Left cardiac atrium (tissue), 4 donors: ENCODE measurements around the gene SURF6. TPM values are rescaled to one million over a fixed set of nuclear protein-coding genes. Genes with fewer than 3 reads are reported as not detected.
"Not testable (repeated sequence)": the region's sequence is repeated elsewhere in the genome, so short reads cannot be mapped to it uniquely, and the experiment has no call there.

Experiments used
- ATAC-seq, 2 donors: fragments of 200-7000 bp; cut with Tn5 transposase; one replicate each; pipeline ENCODE4 v1.9.1; 2020; ENCODE audit warnings: mild to moderate bottlenecking in 2 of 2, moderate library complexity in 2 of 2
- DNase-seq: peaks from one replicate; pipeline ENCODE4 v3.0.0-alpha.2; 2020
- intact Hi-C, 2 donors: fragments of 100-400 bp; cut with DNase I; formaldehyde crosslinking; loops; one replicate each; pipeline versions ENCODE4 v1.14.1 to v1.15.1; 2022 to 2023
- total RNA-seq, 2 donors: library from RNA; stranded (reverse); fragmentation: NEBNext Ultra II Directional; extraction: Animal tissue kit (Norgen Biotek cat#: 25700); gene quantifications; one replicate each; pipeline ENCODE4 v1.2.1, GENCODE V29; 2021
- donor health status: DM: no; HTN: yes; CAD: no.
- donor health status: DM: no; HTN: yes; CAD: no; lungs with severe emphysema.
- donor health status: DM: yes; HTN: yes; CAD: no.
- donor health status: Dilated cardiomyopathy.

Gene SURF6
- total RNA-seq, 2 donors from 2014 or later = 11.1 to 12.2 TPM

- DNase-seq (no peak), ATAC-seq (no peak)
Observed at GRCh38 chr9:133351526-133351907, 15.5 kb upstream of the SURF6 start.

DNA sequence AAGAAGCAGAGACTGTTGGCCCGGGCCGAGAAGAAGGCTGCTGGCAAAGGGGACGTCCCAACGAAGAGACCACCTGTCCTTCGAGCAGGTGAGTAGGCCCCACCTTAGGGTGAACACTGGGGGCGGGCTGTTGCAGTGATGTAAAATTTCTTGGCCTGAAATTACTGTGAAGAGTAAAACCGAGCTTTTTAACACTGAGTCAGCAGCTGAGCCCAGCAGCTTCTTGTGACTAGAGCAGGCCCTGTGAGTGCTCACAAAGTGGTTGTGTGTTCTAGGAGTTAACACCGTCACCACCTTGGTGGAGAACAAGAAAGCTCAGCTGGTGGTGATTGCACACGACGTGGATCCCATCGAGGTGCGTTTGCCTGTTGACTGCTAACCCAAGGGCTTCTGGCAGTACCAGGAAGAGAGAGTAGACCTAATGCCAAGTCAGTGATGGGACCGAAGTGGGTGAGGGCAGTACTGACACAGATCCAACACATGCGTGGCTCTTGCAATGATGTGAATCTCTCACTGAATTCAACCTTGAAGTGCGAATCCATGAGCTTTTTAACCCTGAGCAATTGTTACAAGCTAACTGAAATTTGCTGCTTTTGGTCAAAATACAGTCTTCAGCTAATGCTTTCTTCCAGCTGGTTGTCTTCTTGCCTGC lies 14.1 kb upstream of the SURF6 start:
- DNase-seq = no peak
- intact Hi-C loops = no loop called here
- no peak for ATAC-seq

More at GRCh38 chr9:133351526-133351907, 15.5 kb upstream of the SURF6 start:
- intact Hi-C loops = no loop called here

- intact Hi-C loops = no loop called here
- no peak for ATAC-seq
- no peak for DNase-seq
Observed at GRCh38 chr9:133348718-133349573, 13.0 kb upstream of the SURF6 start.

DNA sequence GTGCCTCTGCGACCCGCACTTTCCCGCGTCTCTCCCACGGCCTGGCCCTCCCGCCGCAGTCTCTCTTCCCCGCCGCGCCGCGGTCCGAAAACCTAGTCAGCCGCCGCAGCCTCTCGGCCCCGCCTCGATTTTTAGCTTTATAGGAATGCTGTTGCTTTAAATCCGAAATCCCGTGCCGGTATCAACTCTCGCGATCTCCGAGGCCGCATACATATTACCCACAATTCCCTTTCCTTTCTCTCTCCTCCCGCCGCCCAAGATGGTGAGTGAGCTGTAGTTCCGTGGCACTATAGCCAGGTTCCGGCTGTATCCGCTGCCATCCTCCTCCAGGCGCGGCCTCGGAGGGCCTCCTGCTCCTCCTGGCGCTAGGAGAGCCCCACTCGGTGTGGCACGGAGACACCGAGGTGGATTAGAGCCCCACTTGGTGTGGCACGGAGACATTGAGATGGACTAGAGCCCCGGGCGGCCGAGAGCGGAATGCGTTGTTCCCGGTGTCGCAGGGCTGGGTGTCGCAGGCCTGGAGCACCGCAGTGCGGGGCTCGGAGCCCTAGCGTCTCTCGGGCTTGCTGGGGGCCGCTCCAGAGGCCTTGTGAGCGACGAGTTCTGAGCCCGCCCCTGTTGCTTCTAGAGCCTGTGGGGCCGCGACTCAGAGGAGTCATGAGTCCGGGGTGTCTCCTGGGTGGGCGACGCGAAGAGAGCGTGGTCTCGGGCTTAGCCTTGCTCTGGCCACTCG lies 12.2 kb upstream of the SURF6 start, which contains the start of the genes MED22 and RPL7A:
Gene MED22, minus strand, starts transcription at position 147 of the 733 bp plus-strand sequence. CDS start 1,469 bp downstream, outside the sequence.
Gene RPL7A, plus strand, starts transcription at position 234 of the 733 bp plus-strand sequence. Its CDS starts 26 bp downstream, at position 260.
- intact Hi-C loops = no loop called here
- ATAC-seq (peak; percentile 90 to 93), DNase-seq (peak; percentile 96)

DNA sequence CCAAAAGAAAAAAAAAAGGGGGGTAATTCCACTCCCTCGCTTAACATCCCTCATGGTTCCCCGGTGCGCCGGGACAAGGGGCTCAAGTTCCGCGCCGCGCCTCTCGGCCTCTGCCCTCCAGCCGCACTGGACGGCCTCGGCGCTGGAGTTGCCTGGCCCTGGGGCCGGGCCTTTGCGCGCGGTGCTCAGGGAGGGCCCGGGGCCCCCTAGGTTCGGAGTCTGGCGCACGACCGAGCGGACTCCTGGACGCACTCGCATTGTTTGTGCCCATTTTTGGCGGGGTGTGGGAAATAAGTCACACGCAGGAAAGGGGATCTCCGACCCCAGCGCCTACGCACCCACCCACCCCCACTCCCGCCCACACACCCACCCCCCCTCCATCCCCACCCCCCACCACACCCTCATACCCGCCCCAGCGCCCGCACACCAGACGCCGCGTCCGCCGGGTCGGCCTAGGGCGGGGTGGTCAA lies 11.6 kb upstream of the SURF6 start:
- intact Hi-C loops = no loop called here
- peak; percentile 61 to 71 for ATAC-seq
- DNase-seq = peak; percentile 54

DNA sequence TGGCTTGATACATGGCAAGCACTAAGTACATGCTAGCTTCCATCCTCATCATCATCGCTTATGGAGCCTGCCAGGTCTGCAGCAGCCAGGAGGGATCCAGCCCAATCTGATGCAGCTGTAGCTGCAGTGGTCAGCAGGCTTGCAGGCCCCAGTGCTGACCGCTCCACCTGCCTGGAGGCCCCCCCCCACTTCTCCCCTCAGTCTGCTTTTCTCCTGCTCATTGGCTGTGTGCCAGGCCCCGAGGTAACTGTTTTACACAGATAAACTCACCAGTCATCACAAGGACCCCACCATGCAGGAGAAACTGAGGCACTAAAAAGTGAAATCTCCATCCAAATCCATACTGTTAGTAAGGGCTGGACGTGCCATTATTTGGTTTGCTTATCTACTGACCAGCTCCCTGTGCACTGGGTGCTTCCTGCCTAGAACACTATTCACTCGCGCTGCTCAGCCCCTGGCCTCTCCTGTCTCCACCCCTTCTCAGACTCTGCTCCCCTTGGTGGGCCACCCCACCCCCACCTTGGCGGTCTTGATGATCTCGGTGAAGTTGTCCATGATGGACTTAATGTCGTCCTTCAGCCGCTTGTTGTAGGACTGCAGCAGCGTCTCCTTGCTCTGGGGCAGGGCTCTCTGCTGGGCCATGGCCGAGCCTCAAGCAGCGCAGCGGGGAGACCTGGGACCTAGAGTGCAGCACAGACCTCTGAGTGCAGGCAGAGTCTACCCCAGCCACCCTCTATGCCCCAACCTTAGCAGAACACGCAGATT lies 10.2 kb upstream of the SURF6 start:
- ATAC-seq = no peak
- intact Hi-C loops = no loop called here
- no peak for DNase-seq

DNA sequence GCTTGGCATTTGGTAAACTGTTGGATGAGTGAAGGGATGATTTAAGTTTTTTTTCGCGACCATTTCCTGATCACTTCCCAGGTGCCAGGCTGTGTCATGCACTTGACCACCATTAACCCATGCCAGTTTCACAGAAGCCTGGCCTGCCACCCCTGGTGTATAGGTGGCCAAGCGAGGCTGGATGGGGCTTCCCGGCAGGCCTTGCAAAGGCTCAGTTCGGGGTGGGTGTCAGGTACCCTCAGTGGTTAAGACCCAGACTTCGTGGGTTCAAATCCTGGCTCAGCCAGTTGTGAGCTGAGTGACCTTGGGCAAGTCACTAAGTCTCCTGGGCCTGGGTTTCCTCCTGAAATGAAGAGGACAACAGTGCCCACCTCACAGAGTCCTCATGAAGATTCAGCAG lies 9.6 kb upstream of the SURF6 start:
- ATAC-seq = no peak
- DNase-seq = no peak
- intact Hi-C loops = no loop called here

- no peak for ATAC-seq
- no peak for DNase-seq
- intact Hi-C loops = no loop called here
Observed at GRCh38 chr9:133344979-133345378, 9.0 kb upstream of the SURF6 start.

GRCh38 chr9:133344071-133344470 lies 8.1 kb upstream of the SURF6 start:
- intact Hi-C loops = no loop called here
- ATAC-seq (no peak), DNase-seq (no peak)

GRCh38 chr9:133342570-133342969 lies 6.6 kb upstream of the SURF6 start:
- DNase-seq = no peak
- no peak for ATAC-seq
- intact Hi-C loops = no loop called here

DNA sequence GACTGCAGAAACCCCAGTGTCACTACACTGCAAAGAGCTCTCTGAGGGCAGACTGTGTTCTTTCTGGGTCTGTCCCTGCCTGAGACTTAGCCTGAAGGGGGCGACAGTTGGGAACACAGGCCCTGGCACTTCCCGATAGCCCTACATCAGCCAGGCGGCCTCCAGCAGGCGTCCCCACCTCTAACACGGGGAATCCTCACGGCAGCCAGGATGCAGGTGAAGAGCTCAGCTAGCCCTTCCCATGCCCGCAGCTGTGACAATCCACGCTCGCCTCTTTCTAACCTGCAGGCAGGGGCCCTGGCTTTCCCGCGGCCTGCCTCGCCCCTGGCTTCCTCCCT lies 6.0 kb upstream of the SURF6 start:
- intact Hi-C loops = no loop called here
- DNase-seq (no peak), ATAC-seq (no peak)

- intact Hi-C loops = no loop called here
- ATAC-seq (peak; percentile 45 to 56), DNase-seq (peak; percentile 49)
Observed at GRCh38 chr9:133341369-133342068, 5.5 kb upstream of the SURF6 start.

- DNase-seq (no peak), ATAC-seq (no peak)
- intact Hi-C loops = no loop called here
Observed at GRCh38 chr9:133340916-133341315, 4.9 kb upstream of the SURF6 start.

DNA sequence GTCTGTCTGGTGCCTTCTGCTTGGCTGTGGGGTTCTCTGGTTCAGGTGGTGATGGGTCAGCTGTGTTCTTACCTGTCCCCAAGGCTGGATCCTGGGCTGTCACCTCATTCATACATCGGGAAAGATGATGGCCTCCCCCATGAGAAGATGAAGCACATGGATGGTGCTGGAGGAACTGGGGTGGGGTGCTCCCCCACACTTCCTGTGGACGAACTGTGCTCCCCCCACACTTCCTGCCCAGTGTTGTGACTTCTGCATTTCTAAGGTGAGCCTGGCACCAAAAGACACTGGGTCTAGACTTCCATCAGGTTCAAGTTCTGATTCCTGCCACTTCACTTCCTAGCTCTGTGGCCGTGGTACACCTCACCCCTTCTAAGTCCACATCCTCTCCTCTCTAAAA lies 4.3 kb upstream of the SURF6 start:
- ATAC-seq = no peak
- intact Hi-C loops = no loop called here
- DNase-seq = no peak

GRCh38 chr9:133339641-133340040 lies 3.7 kb upstream of the SURF6 start:
- intact Hi-C loops = no loop called here
- DNase-seq = no peak

GRCh38 chr9:133334888-133335287 lies 1.1 kb downstream of the SURF6 start:
- ATAC-seq, DNase-seq, intact Hi-C loops: not testable (repeated sequence)

More at GRCh38 chr9:133339641-133340040, 3.7 kb upstream of the SURF6 start:
- ATAC-seq = no peak

DNA sequence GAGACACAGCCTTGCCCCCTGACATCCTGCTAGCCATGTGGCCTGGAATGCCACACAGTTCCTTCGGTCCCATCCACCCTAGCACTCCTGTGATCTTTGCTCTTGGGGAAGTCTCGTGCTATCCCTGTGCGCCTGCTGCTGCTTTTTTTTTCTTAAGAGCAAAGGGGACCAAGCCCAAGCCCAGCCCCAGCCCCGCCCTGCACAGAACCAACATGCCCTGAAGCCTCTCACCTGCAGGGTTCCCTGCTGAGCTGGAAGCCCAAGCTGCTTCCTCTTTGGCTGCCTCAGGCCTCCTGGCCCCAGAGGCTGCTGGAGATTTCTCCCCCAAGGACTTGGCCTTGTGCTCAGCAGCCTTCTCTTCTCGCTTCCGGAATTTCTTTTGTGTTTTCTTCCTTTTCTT lies 1.8 kb downstream of the SURF6 start:
- no peak for DNase-seq
- no peak for ATAC-seq
- intact Hi-C loops = no loop called here

DNA sequence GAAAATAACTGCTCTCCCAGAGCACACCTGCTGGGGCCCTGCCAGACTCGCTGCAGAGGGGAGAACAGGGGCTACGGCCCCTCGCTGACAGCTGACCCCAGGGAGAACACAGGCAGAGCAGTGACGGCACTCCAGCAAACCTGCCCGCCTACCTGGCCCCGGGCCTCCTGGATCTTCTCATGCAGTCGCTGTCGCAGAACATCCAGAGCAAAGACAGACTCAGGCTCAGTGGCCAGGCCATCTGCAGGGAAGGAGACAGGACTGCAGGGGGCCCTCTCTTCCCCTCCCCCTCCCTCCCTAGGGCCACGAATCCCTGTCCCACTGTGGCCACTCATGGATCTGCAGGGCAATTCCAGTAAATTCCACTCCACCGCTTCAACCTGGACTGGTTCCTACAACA lies 2.4 kb downstream of the SURF6 start:
- ATAC-seq = no peak
- DNase-seq = no peak
- intact Hi-C loops = no loop called here
